Coronary artery (tissue), 2 donors: ENCODE results near the gene NDUFC2.
"Not testable (repeated sequence)": the region's sequence is repeated elsewhere in the genome, so short reads cannot be mapped to it uniquely, and the experiment has no call there.

Experiments
- DNase-seq: peaks from one replicate; pipeline ENCODE4 v3.0.0-alpha.2; 2017; ENCODE audit warnings: low spot score
- H3K27ac ChIP-seq, 2 donors: fragments of 200-600 bp; sonication (generic); one replicate each; pipeline ENCODE4 v1.5.1; 2016 to 2019
- H3K4me3 ChIP-seq: fragments of 200-600 bp; sonication (generic); 2 replicates; pipeline ENCODE4 v1.5.1; 2016; ENCODE audit warnings: mild to moderate bottlenecking, moderate library complexity
- TF ChIP-seq, protein P1 (sequence below): fragments of 200-600 bp; sonication (generic); IDR thresholded peaks from one replicate; pipeline ENCODE4 v1.5.1; 2019; ENCODE audit warnings: antibody characterized with exemption

The NDUFC2 gene

DNA sequence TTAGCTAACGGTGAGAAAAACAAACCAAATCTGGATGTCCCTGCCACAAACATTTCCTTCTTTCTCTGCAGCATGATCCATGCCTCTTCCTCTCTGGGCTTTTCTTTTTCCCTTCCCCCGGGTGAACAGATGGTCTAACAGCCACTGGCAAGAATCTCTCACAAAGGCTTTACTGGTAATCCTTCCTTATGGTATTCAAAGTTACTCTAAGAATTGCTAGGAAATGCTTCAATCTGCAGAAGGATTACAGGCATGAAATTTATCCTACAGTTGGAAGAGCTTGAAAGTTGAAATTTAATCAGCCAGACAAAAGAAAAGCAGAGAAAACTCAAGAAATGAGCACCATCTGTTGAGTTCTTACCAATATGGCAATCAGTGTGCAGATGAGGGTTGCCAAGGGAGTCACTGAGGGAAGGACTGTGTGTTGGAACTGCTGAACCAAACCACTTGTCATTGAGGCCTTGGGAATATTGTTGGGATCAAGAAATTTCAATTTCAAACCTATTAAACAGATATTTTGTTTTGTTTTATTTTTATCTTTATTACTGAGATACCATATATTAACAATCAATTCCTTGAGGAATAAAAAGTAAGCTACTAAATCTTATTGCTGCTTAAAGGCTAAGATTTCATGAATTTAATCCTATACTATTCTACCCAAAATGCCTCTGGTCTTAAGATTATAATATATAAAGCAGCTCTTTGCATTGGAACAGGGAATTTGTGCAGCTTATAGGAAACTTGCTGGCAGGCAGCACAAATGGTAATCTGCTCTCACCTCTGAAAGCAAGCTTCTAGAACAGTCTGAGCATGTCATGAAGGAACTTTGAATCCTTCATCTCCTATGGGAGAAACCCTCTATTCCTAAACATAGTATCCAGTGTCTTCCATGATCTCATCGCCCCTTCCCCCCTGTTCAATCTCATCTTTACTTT, 29.7 kb upstream of the NDUFC2 start:
- Histone ChIP-seq H3K4me3 (no peak overlapping the region), H3K27ac (no peak overlapping the region)
- DNase-seq: no peak
- TF ChIP-seq, protein P1, sequence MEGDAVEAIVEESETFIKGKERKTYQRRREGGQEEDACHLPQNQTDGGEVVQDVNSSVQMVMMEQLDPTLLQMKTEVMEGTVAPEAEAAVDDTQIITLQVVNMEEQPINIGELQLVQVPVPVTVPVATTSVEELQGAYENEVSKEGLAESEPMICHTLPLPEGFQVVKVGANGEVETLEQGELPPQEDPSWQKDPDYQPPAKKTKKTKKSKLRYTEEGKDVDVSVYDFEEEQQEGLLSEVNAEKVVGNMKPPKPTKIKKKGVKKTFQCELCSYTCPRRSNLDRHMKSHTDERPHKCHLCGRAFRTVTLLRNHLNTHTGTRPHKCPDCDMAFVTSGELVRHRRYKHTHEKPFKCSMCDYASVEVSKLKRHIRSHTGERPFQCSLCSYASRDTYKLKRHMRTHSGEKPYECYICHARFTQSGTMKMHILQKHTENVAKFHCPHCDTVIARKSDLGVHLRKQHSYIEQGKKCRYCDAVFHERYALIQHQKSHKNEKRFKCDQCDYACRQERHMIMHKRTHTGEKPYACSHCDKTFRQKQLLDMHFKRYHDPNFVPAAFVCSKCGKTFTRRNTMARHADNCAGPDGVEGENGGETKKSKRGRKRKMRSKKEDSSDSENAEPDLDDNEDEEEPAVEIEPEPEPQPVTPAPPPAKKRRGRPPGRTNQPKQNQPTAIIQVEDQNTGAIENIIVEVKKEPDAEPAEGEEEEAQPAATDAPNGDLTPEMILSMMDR: no peak

DNA sequence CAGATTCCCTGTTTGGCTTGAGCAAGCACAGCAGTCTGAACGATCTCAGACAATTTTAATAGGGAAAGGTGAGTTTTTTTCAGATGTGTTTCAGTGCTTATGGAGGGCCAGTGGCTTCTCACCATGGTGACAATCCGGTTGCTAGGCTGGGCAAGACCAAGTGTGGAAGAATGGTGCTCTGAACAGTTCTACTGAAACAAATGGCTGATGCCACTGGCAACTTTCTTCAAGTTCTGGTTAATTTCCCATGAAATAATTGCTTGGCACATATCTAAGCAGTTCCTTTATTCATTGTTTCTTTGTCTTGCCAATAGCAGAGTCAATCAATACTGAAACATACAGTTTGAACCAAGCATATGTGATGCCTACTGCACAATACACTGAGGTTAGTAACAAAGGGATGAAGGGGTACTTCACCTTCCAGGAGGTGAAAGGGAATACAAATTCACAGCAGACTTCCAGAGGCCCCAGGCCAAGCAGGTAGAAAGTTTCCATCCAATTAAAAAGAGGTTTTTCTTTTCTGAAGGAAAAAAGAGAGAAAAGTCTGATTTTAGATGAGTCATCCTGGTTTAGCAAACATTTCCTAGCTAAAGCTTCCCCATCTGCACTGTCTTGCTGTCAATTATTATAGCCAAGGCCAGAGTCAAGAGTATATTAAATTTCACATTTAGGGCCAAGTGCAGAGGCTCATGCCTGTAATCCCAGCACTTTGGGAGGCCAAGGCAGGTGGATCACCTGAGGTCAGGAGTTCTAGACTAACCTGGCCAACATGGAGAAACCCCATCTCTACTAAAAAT, 21.2 kb upstream of the NDUFC2 start:
- Histone ChIP-seq H3K4me3 (no peak overlapping the region), H3K27ac (no peak overlapping the region)
- no peak for DNase-seq
- TF ChIP-seq, protein P1: no peak

DNA sequence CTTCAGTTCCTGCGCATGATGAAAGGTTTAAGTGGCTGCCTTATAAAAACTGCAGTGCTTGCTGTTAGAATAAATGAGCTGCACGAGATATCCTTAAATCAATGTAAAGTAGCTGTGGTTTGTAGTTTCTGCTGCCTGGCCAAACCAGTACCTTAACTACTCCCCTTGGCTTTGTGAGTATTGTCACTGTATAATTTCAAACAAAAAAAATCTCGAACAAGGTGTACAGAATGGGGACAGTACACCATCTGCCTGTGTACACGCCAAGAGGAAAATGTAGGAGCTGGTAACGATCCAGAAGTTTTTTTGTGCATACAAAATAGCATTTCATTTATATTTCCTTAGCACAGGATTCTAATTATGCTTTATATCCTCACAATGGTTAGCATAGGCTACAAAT, 20.6 kb upstream of the NDUFC2 start:
- no peak for DNase-seq

DNA sequence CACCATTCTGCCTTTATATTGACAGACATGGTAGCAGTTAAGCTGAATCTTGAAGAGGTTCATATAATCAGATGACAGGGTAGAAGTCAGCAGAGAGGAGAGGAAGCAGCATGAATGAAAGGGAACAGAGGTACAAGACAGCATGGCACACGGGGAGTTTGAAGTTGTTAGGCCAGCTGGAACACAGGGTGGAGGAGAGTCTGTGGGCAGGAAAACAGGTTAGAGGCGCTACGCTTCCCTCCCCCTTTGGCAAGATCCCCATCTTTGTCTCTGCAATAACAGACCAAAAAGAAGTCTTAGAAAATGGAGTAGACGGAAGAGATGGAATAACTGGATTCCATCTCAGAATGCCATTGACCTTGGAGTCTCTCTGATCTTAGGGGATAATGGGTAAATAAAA, 20.0 kb upstream of the NDUFC2 start:
- no peak for DNase-seq
- no peak overlapping the region for H3K4me3 ChIP-seq
- H3K27ac ChIP-seq: no peak overlapping the region
- TF ChIP-seq, protein P1: no peak

More for the DNA sequence above, 20.6 kb upstream of the NDUFC2 start:
- TF ChIP-seq, protein P1: no peak
- no peak overlapping the region for H3K4me3 ChIP-seq
- no peak overlapping the region for H3K27ac ChIP-seq

DNA sequence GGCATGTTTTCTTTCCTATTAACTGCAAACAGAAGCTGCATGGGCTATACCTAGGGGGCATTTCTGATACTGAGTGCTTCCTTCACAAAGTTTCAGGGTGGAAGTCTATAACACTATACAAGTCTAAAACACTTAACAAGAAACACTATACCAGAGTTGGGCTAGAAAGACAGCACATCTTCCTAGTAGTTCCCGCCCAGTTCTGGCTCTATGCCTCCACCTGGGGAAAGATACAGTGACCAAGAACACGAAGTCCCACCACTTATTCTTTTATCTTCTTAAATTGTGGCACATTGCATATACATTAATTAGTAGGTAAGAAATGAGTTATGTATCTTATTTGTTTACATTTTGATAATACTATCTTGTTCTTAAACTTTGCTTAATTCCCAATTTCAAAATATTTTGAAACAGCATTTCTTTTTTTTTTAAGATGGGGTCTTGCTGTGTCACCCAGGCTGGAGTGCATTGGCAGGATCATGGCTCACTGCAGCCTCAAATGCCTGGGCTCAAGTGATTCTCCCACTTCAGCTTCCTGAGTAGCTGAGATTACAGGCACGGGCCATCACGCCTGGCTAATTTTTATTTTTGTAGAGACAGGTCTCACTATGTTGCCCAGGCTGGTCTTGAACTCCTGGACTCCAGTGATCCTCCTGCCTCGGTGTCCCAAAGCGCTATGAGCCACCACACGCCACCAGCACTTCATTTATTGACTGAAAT, 18.2 kb upstream of the NDUFC2 start:
- Histone ChIP-seq H3K27ac (no peak overlapping the region), H3K4me3 (no peak overlapping the region)
- TF ChIP-seq, protein P1: no peak
- no peak for DNase-seq

DNA sequence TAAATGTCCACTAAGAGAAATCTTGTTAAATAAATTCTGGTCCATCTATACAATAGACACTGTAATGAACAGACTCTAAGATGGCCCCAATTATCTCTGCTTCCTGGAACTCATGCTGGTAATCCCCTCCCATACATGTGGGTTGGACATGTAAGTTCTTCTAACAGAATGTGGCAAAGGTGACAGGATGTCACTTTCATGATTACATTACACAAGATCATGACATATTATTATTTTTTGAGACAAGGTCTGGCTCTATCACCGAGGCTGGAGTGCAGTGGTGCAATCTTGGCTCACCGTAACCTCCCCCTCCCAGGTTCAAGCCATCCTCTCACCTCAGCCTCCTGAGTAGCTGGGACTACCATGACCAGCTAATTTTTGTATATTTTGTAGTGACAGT, 14.6 kb upstream of the NDUFC2 start:
- H3K4me3 ChIP-seq: no peak overlapping the region
- TF ChIP-seq, protein P1: no peak
- no peak overlapping the region for H3K27ac ChIP-seq
- DNase-seq: no peak

DNA sequence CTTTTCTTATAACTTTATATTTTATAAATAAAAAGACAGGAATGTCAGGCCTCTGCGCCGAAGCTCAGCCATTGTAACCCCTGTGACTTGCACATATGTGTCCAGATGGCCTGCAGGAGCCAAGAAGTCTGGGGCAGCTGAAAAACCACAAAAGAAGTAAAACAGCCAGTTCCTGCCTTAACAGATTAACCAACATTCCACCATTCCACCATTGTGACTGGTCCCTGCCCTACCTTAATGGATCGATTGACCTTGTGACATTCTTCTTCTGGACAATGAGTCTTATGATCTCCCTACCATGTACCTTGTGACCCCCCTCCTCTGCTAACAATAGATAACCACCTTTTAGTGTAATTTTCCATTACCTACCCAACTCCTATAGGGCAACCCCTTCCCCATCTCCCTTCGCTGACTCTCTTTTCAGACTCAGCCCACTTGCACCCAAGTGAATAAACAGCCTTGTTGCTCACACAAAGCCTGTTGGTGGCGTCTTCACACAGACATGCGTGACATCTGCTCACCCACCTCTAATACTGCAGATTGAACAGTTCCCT, 6.9 kb upstream of the NDUFC2 start:
- H3K27ac ChIP-seq, H3K4me3 ChIP-seq, DNase-seq: not testable (repeated sequence)
